IPS-NIHi11 (cell line): ENCODE results near the gene GCG.
A peak's percentile ranks its signal among the peaks of the same experiment; 100 is the strongest.

Experiments
- DNase-seq: peaks from one replicate; pipeline ENCODE4 v3.0.0; 2012; ENCODE audit warnings: mixed read lengths, low spot score

The GCG gene

DNA sequence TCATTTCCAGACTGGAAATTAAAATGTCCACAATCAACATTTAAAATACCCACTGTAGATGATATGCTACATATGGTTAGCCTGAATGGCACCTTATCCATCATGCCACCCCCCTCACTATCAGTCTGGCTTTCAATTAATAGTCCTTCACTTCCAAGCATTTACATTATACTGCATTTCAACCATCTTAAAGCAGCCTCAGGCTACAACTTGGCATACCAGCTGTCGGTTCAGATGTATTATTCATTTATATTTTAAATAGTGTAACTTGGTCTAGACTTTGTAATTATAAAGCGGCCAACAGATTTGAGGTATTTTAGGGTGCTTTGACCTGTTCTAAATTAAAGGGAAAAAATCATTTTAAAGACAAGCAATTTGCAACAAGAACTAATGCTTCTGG, 2.6 kb downstream of the GCG start:
- no peak for DNase-seq

GRCh38 chr2:162148956-162149355, 3.1 kb downstream of the GCG start:
- no peak for DNase-seq

GRCh38 chr2:162143969-162144368, 8.1 kb downstream of the GCG start:
- no peak for DNase-seq

DNA sequence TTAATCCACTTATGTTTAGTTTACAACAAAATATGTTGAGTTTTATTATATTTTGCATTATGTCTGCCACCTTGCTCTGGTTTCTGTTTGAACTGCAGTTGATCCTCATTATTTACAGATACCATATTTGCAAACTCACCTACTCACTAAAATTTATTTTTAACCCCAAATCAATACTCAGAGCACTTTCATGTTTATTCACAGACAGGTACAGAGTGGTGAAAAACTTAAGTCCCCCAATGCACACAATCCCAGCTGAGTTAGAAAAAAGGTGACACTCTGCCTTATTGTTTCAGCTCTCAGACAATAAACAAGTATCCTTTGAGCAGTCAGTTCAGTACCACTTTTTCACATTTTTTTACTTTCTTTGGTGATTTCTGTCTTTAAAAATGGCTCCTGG, 13.7 kb downstream of the GCG start:
- no peak for DNase-seq

GRCh38 chr2:162127422-162127821, 24.6 kb downstream of the GCG start:
- DNase-seq = no peak

DNA sequence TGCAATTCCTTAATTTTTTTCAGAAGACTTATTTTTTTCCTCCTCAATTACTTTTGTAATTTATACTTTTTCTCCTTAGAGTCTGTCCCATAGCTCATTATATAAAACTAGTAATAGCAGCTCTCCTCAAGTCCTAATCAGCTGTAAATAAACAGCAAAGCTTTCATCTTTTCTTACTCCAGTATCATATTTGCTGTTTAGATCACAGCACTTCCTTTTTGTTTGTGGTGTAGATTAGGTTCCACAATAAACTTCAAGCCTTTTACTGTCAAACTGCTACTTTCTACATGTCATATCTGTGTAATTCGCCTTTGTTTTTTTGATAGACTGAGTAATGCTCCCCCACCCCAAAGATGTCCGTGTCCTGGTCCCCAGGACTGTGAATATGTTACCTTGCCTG, 25.5 kb downstream of the GCG start:
- DNase-seq = no peak

GRCh38 chr2:162126111-162126519, 25.9 kb downstream of the GCG start:
- no peak for DNase-seq

- DNase-seq = no peak
Observed at GRCh38 chr2:162125138-162125537, 26.9 kb downstream of the GCG start.

- peak; percentile 49 for DNase-seq
Observed at GRCh38 chr2:162123806-162124758, 28.0 kb downstream of the GCG start.

DNA sequence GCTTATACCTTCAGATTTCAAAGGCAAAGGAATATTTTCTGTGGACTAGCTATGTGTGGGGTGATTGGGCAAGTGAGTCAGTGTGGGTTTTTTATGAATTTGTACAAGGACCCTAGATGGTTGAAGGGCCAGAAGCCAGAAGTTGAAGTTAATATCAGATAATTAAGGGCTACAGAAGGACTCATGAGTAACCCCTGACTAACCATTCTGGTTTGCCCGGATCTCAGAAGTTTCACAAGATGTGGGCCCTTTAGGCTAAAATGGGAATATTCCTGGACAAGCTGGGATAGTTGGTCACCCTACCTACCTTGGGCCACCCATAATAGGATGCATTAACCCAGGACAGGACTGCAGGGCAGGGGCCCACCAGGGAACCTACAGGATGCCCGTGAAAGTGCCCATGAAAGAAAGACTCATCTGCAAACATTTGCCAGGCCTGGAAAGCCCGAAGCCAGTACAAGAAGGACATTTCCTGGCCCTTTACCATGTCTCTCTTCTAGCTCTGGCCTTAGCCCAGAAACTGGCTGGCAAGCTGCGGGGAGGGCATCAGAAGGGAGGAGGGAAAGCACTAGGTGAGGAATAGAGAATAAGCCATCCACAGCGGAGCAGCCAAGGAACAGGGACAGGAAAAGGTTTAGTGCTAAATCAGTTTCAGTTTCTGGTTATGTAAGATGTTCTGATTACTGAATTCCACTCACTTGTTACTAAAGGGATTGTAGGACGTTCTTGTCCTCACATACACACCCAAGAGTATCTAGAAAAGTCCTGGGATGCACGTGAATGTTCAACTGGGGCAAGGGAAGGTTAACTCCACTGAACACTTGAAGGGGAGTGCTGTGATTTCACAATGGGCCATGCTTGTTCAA, 33.6 kb downstream of the GCG start:
- no peak for DNase-seq

DNA sequence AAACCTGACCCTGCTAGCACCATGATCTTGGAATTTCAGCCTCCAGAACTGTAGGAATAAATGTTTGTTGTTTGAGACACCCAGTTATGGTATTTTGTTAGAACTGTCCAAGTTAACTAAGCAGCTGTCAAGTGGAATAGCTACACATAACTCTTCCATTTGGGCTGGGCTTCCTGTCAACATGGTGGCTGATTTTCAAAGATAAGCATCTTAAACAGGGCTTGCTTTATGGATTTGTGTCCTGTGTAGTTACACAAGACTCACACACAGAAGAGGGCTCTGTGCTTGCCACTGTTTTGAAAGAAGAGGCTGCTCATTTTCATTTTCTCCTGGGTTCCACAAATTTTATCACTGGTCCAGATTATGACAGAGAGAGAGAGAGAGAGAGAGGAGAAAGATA, 35.7 kb downstream of the GCG start:
- DNase-seq = no peak

DNA sequence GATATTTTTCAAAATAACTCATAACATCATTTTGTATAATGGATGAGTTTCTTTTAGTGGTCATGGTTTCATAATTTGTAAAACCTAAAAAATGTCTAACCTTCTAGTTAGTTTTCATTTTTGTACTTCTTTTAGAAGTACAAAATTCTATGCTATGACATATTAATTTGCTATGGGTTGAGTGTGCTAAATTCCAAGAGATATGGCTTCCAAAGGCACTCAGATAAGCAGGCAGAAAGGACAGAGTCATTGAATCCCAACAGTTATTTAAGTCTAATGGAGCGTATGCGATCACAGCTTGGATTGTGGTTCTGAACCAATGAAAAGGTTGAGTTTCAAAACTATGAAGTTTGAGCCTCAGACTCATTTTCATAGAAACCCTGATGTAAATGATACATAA, 37.0 kb downstream of the GCG start:
- DNase-seq = no peak

DNA sequence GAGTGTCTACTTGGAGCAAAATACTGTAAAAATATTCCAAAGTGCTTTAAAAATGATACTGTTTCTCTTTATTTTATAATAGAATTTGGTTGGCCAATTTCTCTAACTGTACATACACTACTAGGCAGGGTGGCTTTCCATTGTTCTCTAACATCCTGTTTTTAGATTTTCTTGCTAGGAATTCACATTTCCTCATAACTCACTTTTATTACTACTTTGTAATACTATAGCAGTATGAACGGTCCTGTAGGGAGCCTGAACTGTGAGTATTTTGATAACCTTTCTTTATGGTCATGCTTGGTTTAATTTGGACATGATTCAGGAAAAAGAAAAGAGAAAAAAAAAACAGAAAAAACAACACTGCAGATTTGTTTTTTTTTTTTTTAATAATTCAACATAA, 37.8 kb downstream of the GCG start:
- no peak for DNase-seq

- DNase-seq = no peak
Observed at GRCh38 chr2:162113776-162114168, 38.3 kb downstream of the GCG start.

- DNase-seq = peak; percentile 20
Observed at GRCh38 chr2:162113088-162113775, 38.8 kb downstream of the GCG start.

DNA sequence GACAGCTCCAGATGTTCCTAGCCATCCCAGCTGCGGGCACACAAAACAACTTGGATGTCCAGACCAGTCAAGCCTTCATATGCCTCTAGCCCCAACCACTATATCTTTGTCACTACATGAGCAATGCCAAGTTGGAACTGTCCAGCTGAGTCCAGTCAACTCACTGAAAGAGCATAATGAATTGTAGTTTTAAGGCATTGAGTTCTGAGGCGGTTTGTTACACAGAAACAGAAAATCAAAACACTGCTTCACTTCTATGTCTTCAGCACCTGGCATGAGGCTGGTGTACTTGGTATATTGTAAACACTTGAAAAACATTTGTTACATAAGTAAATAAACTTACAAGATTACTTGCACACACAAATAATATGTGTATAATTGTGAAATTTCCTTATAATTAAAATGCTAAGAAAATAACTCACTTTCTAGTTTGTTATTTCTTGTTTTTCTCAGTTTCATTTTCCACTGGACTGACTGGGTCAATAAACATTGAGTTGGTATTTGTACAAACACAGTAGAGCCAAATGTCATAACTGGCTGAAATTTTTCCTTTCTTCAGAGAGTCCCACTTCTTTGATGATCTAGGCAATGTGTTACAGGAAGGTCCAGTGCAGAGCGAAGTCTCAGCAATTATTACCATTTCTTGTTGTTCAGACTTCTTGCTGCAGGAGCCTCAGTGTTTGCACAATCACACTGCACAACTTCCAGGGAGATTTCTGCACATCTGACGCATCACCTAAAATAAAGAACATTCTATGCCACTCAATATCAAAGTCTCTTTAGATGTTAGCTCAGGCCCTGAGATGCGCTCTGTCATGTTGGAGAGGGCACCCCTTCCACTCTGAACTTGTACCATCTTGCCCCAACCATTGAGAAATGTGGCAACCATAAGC, 39.8 kb downstream of the GCG start:
- no peak for DNase-seq

DNA sequence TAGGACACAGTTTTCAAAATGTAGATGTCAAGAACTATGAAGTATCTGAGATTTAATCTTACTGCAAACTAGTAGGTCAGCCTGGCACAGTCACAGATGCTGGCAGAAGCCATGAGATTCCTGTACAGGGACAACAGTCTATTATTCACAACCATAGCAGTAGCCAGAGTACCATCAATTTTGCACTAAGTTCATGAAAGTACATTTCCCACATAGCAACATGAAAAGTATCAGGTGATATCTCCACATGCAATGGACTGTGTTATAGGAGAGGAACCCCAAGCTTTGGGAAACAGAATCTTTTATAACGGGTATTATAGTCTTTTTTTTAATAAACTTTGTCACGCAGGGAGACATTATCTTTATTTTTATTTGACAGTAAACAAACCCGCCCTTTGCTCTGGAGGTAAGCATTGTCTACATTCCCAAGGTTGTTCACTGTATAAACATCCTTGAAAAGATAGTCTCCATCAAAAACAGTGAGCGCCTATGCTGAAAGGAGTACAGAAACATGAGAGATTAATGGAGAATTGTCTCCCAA, 44.6 kb downstream of the GCG start:
- no peak for DNase-seq

DNA sequence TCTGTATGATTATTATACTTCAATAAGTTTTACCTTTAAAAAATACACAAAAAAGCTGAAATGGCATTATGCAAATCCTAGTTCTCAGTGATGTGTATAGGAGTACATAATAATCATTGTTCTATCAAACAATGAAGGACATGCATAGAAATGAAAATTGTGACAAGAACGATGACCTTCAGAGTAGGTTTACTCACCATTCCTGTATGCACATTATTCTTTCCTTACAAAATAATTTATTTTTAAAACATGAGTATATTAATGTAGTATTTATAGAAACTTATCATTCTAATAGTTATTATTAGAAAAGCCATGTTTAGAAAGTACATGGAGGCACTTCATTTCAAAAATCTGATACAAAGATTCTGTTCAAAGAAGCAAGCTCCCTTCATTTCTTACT, 45.3 kb downstream of the GCG start:
- DNase-seq = no peak

GRCh38 chr2:162106146-162106551, 45.9 kb downstream of the GCG start:
- DNase-seq = no peak

DNA sequence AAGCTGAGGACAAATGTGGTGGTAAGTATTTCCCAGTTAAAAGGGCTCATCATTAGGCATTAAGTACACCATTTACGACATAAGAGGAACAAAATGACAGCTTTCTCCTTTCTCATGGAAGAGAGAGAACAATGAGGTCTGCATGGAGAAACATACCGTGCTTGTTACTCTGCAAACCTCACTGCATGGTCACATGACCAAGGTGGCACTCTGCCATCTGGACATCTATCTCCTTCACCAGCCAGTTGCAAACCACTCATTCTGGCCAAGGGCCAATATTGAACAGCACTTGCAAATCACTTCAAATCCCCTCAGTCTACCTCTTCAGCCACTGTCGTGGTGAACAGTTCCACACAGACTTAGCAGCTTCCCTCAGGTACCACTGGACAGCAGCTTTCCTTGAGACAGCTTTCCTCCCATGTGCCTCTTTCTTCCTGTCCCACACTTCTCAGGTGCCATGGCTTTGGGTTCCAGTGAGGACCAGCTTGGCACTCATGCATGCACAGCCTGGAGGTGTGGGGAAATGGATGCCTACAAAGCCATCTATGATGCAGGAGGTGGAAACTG, 48.5 kb downstream of the GCG start:
- DNase-seq = no peak

DNA sequence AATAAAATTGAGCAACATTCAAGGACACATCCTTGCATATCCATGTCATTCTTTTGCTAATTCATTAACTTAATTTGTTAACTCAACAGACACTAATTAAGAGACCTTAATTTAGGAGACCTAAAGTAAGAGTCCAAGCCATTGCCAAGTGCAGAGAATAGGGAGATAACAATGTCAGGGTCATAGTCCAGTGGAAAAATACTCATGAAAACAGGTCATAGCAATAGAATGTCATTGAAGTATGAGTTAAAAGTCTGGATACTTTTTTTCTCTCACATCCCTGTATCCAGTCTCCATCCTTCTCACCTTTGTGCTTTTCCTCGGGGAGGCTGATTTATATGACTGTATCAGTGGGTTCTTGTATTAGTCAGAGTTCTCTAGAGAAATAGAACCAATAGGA, 51.5 kb downstream of the GCG start:
- DNase-seq = no peak
